NCI-H2029 treated with DMSO at 0.1 percent for 48 hours (cell line): Measurements from ENCODE around the gene AP3S1.
A peak's percentile ranks its signal among the peaks of the same experiment; 100 is the strongest.
"Not testable (repeated sequence)": the region's sequence is repeated elsewhere in the genome, so short reads cannot be mapped to it uniquely, and the experiment has no call there.

ENCODE experiments used
- DNase-seq: peaks from one replicate; lab custom pipeline; 2025; lab: John Stamatoyannopoulos, UW

AP3S1 gene

GRCh38 chr5:115841382-115842088 is at the start of gene AP3S1, which contains the start of gene ATG12:
AP3S1 (plus strand) TSS chr5:115841935; CDS start chr5:115842038, 103 bp downstream.
ATG12 (minus strand) TSS chr5:115841565; CDS start chr5:115841552, 13 bp downstream.
- peak; percentile 90 for DNase-seq

GRCh38 chr5:115795700-115796099 is 46.0 kb upstream of the AP3S1 start:
- DNase-seq: no peak

- no peak for DNase-seq
Observed at GRCh38 chr5:115796656-115797055, 45.1 kb upstream of the AP3S1 start.

GRCh38 chr5:115798252-115798651 is 43.5 kb upstream of the AP3S1 start:
- no peak for DNase-seq

- no peak for DNase-seq
Observed at GRCh38 chr5:115800108-115800507, 41.6 kb upstream of the AP3S1 start.

GRCh38 chr5:115801152-115801551 is 40.6 kb upstream of the AP3S1 start:
- no peak for DNase-seq

- no peak for DNase-seq
Observed at GRCh38 chr5:115801984-115802383, 39.8 kb upstream of the AP3S1 start.

- DNase-seq: no peak
Observed at GRCh38 chr5:115806986-115807653, 34.6 kb upstream of the AP3S1 start.

- no peak for DNase-seq
Observed at GRCh38 chr5:115807654-115808052, 34.1 kb upstream of the AP3S1 start.

- not testable (repeated sequence) for DNase-seq
Observed at GRCh38 chr5:115808066-115808465, 33.7 kb upstream of the AP3S1 start.

GRCh38 chr5:115809946-115810345 is 31.8 kb upstream of the AP3S1 start:
- DNase-seq: no peak

GRCh38 chr5:115810761-115811160 is 31.0 kb upstream of the AP3S1 start:
- no peak for DNase-seq

- no peak for DNase-seq
Observed at GRCh38 chr5:115811406-115811805, 30.3 kb upstream of the AP3S1 start.

GRCh38 chr5:115812372-115812771 is 29.4 kb upstream of the AP3S1 start:
- no peak for DNase-seq

- no peak for DNase-seq
Observed at GRCh38 chr5:115813719-115814118, 28.0 kb upstream of the AP3S1 start.

GRCh38 chr5:115815006-115815692 is 26.6 kb upstream of the AP3S1 start:
- no peak for DNase-seq

GRCh38 chr5:115815693-115816225 is 26.0 kb upstream of the AP3S1 start:
- DNase-seq: no peak

GRCh38 chr5:115816226-115817081 is 25.3 kb upstream of the AP3S1 start, which contains the start of gene CDO1:
CDO1 (minus strand) TSS chr5:115816659; CDS start chr5:115816397, 262 bp downstream.
- no peak for DNase-seq

GRCh38 chr5:115817386-115817785 is 24.3 kb upstream of the AP3S1 start:
- DNase-seq: no peak

GRCh38 chr5:115818821-115819220 is 22.9 kb upstream of the AP3S1 start:
- no peak for DNase-seq

GRCh38 chr5:115820846-115821245 is 20.9 kb upstream of the AP3S1 start:
- DNase-seq: no peak

- DNase-seq: not testable (repeated sequence)
Observed at GRCh38 chr5:115824983-115825382, 16.8 kb upstream of the AP3S1 start.
